Neuronal stem cell (in vitro differentiated cells): ENCODE measurements around the gene CLPSL2.
"Not testable (repeated sequence)": the region's sequence is repeated elsewhere in the genome, so short reads cannot be mapped to it uniquely, and the experiment has no call there.

Experiments used
- DNase-seq: peaks from one replicate; pipeline ENCODE4 v3.0.0-alpha.2; 2013; ENCODE audit warnings: low spot score
- H2AFZ ChIP-seq: one replicate; pipeline ENCODE4 v1.6.1; 2013; ENCODE audit warnings: mild to moderate bottlenecking, low read length, inconsistent platforms
- H2AK5ac ChIP-seq: 2 replicates; pipeline ENCODE4 v1.6.1; 2013; ENCODE audit warnings: low read depth, mild to moderate bottlenecking, inconsistent platforms, low read length, moderate library complexity, mixed read lengths
- H2BK120ac ChIP-seq: 2 replicates; pipeline ENCODE4 v1.6.1; 2013; ENCODE audit warnings: low read depth, mild to moderate bottlenecking, inconsistent platforms, low read length, moderate library complexity, mixed read lengths
- H2BK12ac ChIP-seq: one replicate; pipeline ENCODE4 v1.6.1; 2013; ENCODE audit warnings: low read length, inconsistent platforms
- H2BK15ac ChIP-seq: 2 replicates; pipeline ENCODE4 v1.6.1; 2013; ENCODE audit warnings: mild to moderate bottlenecking, low read length, inconsistent platforms, mixed read lengths
- H2BK5ac ChIP-seq: one replicate; pipeline ENCODE4 v1.6.1; 2013; ENCODE audit warnings: inconsistent platforms, mild to moderate bottlenecking, low read length, moderate library complexity
- H3K14ac ChIP-seq: one replicate; pipeline ENCODE4 v1.6.1; 2013; ENCODE audit warnings: low read length, inconsistent platforms
- H3K18ac ChIP-seq: 2 replicates; pipeline ENCODE4 v1.6.1; 2013; ENCODE audit warnings: low read length, inconsistent platforms
- H3K23ac ChIP-seq: 2 replicates; pipeline ENCODE4 v1.6.1; 2013; ENCODE audit warnings: low read depth, mild to moderate bottlenecking, mixed read lengths, low read length, inconsistent platforms; ENCODE audit not compliant: poor library complexity
- H3K27ac ChIP-seq: replicated peaks from 3 replicates; pipeline ENCODE4 v1.5.1; 2013; ENCODE audit warnings: low read length, inconsistent platforms
- H3K27me3 ChIP-seq, 3 experiments: 2 replicates each; pipeline ENCODE4 v1.6.1; 2013; ENCODE audit warnings: low read length in 3 of 3, mild to moderate bottlenecking in 2 of 3, inconsistent platforms in 1 of 3, low read depth in 1 of 3, mixed read lengths in 1 of 3, moderate library complexity in 1 of 3; ENCODE audit not compliant: control insufficient read depth in 3 of 3, insufficient read depth in 3 of 3
- H3K36me3 ChIP-seq, 2 donors: replicated peaks in 1 of 2; 2 replicates each; pipeline ENCODE4 v1.6.1; 2013; ENCODE audit warnings: low read length in 2 of 2; ENCODE audit not compliant: control insufficient read depth in 2 of 2, insufficient read depth in 2 of 2
- H3K4ac ChIP-seq: 2 replicates; pipeline ENCODE4 v1.6.1; 2013; ENCODE audit warnings: inconsistent platforms, mild to moderate bottlenecking, low read length, moderate library complexity
- H3K4me1 ChIP-seq, 2 donors: 1 replicate in 1 of 2; 2 replicates in 1 of 2; pipeline ENCODE4 v1.6.1; 2013; ENCODE audit warnings: low read length in 2 of 2, low read depth in 1 of 2; ENCODE audit not compliant: control insufficient read depth in 2 of 2, insufficient read depth in 1 of 2
- H3K4me2 ChIP-seq: one replicate; pipeline ENCODE4 v1.6.1; 2013; ENCODE audit warnings: mild to moderate bottlenecking, low read length, inconsistent platforms; ENCODE audit not compliant: insufficient read depth, poor library complexity, severe bottlenecking
- H3K4me3 ChIP-seq, 2 donors: 2 replicates each; pipeline ENCODE4 v1.5.1; 2013; ENCODE audit warnings: low read length in 2 of 2, mild to moderate bottlenecking in 2 of 2, inconsistent platforms in 1 of 2, moderate library complexity in 1 of 2
- H3K79me1 ChIP-seq: one replicate; pipeline ENCODE4 v1.6.1; 2013; ENCODE audit warnings: low read depth, mild to moderate bottlenecking, inconsistent platforms, low read length, moderate library complexity
- H3K9ac ChIP-seq: one replicate; pipeline ENCODE4 v1.6.1; 2013; ENCODE audit warnings: mild to moderate bottlenecking, low read depth, low read length, inconsistent platforms; ENCODE audit not compliant: poor library complexity
- H3K9me3 ChIP-seq, 2 donors: replicated peaks in 1 of 2; 2 replicates each; pipeline versions ENCODE3 to v1.6.1; 2013; ENCODE audit warnings: low read length in 2 of 2, mild to moderate bottlenecking in 2 of 2, inconsistent platforms in 1 of 2, low read depth in 1 of 2, mixed read lengths in 1 of 2, moderate library complexity in 1 of 2; ENCODE audit not compliant: control insufficient read depth in 2 of 2, insufficient read depth in 1 of 2
- H4K8ac ChIP-seq: one replicate; pipeline ENCODE4 v1.6.1; 2013; ENCODE audit warnings: low read depth, mild to moderate bottlenecking, inconsistent platforms, low read length, moderate library complexity
- H4K91ac ChIP-seq: one replicate; pipeline ENCODE4 v1.6.1; 2013; ENCODE audit warnings: low read length, low read depth, mild to moderate bottlenecking, inconsistent platforms; ENCODE audit not compliant: poor library complexity
- WGBS, 2 donors: extraction: QIAGEN DNeasy Blood & Tissue Kit; methylation state at CpG; one replicate each; pipeline ENCODE4 v1.1.7; 2013; ENCODE audit warnings: missing lambda C conversion rate in 2 of 2, mixed read lengths in 1 of 2; ENCODE audit not compliant: insufficient read length in 2 of 2, insufficient replicate concordance in 1 of 2; ENCODE audit errors: extremely low coverage in 2 of 2; 5-methylcytosine and 5-hydroxymethylcytosine counted together

CLPSL2 gene

DNA sequence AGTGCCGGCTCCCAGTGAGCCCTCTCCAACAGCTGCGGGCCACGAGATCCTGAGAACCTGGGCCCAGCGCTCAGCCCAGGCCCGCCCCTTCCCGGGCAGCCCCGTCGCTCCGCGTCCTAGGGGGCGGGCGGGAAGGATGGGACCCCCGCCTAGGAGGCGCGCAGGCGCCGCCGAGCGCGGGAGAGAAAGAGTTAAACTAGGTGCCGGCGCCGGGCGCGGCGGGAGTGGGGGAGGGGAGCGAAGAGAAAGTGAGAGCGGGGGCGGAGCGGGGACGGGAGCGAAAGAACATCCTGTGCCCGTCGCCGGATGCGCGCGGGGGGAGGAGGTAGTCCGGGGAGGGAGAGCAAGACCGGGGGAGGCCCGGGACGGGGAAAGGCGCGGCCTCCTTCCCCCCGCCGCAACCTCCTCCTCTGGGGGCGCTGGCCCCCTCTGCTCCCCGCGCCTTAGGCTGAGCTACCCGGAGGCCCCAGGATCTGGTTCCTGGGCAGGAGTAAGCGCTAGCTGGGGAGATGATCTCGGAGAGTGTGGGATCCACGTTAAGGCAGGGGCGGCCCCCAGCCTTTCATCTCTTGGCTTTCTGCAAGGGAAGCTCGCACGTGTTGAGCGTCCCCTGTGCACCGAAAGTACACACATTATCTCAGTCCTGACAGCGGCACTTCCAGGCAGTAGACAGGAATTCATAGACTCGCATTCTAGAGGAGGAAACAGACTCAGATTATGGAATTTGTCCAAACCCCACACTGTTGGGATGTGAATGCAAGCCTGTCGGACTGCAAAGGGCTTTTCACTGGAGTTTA is 44.5 kb upstream of the CLPSL2 start:
- peak overlapping the region; percentile 67 to 83 for H3K4me3 ChIP-seq
- H3K4me2 ChIP-seq, result peak overlapping the region; percentile 90
- H3K27me3 ChIP-seq, result no peaks in the 10 kb centered on the region
- no peaks in the 10 kb centered on the region for H3K9me3 ChIP-seq
- H3K14ac ChIP-seq, result no peak overlapping the region
- H3K79me1 ChIP-seq, result no peaks in the 10 kb centered on the region
- no peak overlapping the region for H2BK12ac ChIP-seq
- H3K23ac ChIP-seq, result peak overlapping the region; percentile 40
- H4K8ac ChIP-seq, result no peak overlapping the region
- H3K4ac ChIP-seq, result no peak overlapping the region
- H2AFZ ChIP-seq, result peak overlapping the region; percentile 93
- H3K36me3 ChIP-seq, result no peaks in the 10 kb centered on the region
- H3K18ac ChIP-seq, result peak overlapping the region; percentile 98
- no CpG with 5 or more reads among the region's 61 CpGs for WGBS, 2 donors
- peak overlapping the region; percentile 89 for H2BK120ac ChIP-seq
- H2BK5ac ChIP-seq, result peak overlapping the region; percentile 99
- H4K91ac ChIP-seq, result peak overlapping the region; percentile 98
- H3K9ac ChIP-seq, result peak overlapping the region; percentile 85
- H2BK15ac ChIP-seq, result peak overlapping the region; percentile 76
- no peak overlapping the region for H2AK5ac ChIP-seq
- H3K4me1 ChIP-seq, result peaks cover 29% of the 10 kb centered on the region in 2 donors
- peak overlapping the region; percentile 97 for H3K27ac ChIP-seq
- peak; percentile 89 for DNase-seq

DNA sequence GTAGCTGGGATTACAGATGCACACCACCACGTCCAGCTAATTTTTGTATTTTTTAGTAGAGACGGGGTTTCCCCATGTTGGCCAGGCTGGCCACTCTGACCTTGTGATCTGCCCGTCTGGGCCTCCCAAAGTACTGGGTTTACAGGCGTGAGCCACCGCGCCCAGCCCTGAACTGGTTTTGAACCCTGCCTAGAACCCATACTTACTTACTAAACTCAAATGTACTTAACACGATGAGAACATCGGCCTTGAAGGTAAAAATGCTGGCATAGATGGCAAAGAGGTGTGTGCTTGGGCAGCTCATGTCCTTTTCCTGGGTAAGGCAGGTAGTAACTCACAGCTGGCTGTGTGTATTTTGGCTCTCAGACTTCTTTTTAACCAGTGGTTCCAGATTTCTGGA is 42.8 kb upstream of the CLPSL2 start:
- no peak overlapping the region for H2AFZ ChIP-seq
- no peak overlapping the region for H3K14ac ChIP-seq
- H3K79me1 ChIP-seq, result no peaks in the 10 kb centered on the region
- H2BK5ac ChIP-seq, result no peak overlapping the region
- DNase-seq, result no peak
- H4K91ac ChIP-seq, result no peak overlapping the region
- no peak overlapping the region for H2AK5ac ChIP-seq
- no peaks in the 10 kb centered on the region for H3K36me3 ChIP-seq
- no peak overlapping the region for H2BK12ac ChIP-seq
- WGBS, 2 donors, result no CpG with 5 or more reads among the region's 8 CpGs
- H3K4me1 ChIP-seq, result peaks cover 29 to 33% of the 10 kb centered on the region in 2 donors
- H3K4me3 ChIP-seq, result no peak overlapping the region
- no peak overlapping the region for H3K4ac ChIP-seq
- no peaks in the 10 kb centered on the region for H3K9me3 ChIP-seq
- H3K4me2 ChIP-seq, result no peak overlapping the region
- H2BK15ac ChIP-seq, result no peak overlapping the region
- no peak overlapping the region for H3K23ac ChIP-seq
- no peak overlapping the region for H4K8ac ChIP-seq
- H3K9ac ChIP-seq, result no peak overlapping the region
- H2BK120ac ChIP-seq, result no peak overlapping the region
- H3K27me3 ChIP-seq, result no peaks in the 10 kb centered on the region
- no peak overlapping the region for H3K18ac ChIP-seq
- H3K27ac ChIP-seq, result no peak overlapping the region

DNA sequence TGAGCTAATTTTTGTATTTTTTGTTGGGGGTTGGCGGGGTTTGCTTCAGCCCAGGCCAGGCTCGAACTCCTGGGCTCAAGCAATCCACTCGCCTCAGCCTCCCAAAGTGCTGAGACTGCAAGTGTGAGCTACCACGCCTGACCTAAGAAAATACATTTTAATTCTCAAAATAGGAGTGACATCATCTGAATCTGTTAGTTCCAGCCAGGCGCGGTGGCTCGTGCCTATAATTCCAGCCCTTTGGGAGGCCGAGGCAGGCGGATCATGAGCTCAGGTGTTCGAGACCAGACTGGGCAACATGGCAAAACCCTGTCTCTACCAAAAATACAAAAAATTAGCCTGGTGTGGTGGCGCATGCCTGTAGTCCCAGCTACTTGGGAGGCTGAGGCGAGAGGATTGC is 42.1 kb upstream of the CLPSL2 start:
- not testable (repeated sequence) for H3K23ac ChIP-seq, H2BK5ac ChIP-seq, H4K8ac ChIP-seq, H3K9ac ChIP-seq, H3K79me1 ChIP-seq, H3K4me3 ChIP-seq, H2AK5ac ChIP-seq, H3K9me3 ChIP-seq, H3K4me2 ChIP-seq, H3K18ac ChIP-seq, H3K14ac ChIP-seq, H3K36me3 ChIP-seq, H3K27me3 ChIP-seq, H4K91ac ChIP-seq, DNase-seq, H2BK15ac ChIP-seq, H2AFZ ChIP-seq, H2BK12ac ChIP-seq, H2BK120ac ChIP-seq, H3K4ac ChIP-seq, H3K27ac ChIP-seq
- no CpG with 5 or more reads among the region's 12 CpGs for WGBS, 2 donors
- H3K4me1 ChIP-seq, result peaks cover 24 to 34% of the 10 kb centered on the region in 2 donors

DNA sequence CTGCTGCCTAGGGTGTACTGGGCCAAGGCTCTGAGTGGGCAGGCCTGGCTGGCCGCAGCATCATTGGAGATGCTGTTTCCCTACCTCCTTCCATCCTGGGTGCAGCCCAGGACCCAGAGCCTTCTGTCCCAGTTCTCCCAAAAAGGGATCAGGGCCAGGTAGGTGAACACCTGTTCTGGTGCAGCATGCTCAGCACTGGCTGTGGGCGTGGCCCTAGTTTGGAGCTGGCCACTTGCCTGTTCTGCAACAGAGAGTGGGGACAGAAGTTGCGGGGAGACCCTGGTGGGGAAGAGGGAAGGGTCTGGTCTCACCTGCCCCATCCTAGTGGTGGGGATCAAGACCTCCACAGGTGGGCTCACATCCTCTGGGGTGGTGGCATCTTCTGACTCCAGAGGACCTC is 40.9 kb upstream of the CLPSL2 start:
- Histone ChIP-seq H2AFZ (no peak overlapping the region), H2BK15ac (peak overlapping the region; percentile 32), H2BK12ac (peak overlapping the region; percentile 95), H3K36me3 (no peaks in the 10 kb centered on the region), H3K4me2 (no peak overlapping the region), H3K9me3 (no peaks in the 10 kb centered on the region), H3K27me3 (no peaks in the 10 kb centered on the region), H3K27ac (no peak overlapping the region), H2BK120ac (peak overlapping the region; percentile 32), H3K9ac (no peak overlapping the region), H3K79me1 (no peaks in the 10 kb centered on the region), H4K91ac (no peak overlapping the region), H3K14ac (no peak overlapping the region), H3K4me3 (no peak overlapping the region), H2BK5ac (no peak overlapping the region), H3K4me1 (peaks cover 25 to 35% of the 10 kb centered on the region in 2 donors), H3K23ac (peak overlapping the region; percentile 16), H4K8ac (no peak overlapping the region), H2AK5ac (peak overlapping the region; percentile 92), H3K18ac (peak overlapping the region; percentile 36), H3K4ac (no peak overlapping the region)
- no CpG with 5 or more reads among the region's 3 CpGs for WGBS, 2 donors
- DNase-seq, result no peak
